ENCODE measurements around the gene ZBED3.
"Not testable (repeated sequence)": the region's sequence is repeated elsewhere in the genome, so short reads cannot be mapped to it uniquely, and the experiment has no call there.

Gene ZBED3, protein sequence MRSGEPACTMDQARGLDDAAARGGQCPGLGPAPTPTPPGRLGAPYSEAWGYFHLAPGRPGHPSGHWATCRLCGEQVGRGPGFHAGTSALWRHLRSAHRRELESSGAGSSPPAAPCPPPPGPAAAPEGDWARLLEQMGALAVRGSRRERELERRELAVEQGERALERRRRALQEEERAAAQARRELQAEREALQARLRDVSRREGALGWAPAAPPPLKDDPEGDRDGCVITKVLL

DNA sequence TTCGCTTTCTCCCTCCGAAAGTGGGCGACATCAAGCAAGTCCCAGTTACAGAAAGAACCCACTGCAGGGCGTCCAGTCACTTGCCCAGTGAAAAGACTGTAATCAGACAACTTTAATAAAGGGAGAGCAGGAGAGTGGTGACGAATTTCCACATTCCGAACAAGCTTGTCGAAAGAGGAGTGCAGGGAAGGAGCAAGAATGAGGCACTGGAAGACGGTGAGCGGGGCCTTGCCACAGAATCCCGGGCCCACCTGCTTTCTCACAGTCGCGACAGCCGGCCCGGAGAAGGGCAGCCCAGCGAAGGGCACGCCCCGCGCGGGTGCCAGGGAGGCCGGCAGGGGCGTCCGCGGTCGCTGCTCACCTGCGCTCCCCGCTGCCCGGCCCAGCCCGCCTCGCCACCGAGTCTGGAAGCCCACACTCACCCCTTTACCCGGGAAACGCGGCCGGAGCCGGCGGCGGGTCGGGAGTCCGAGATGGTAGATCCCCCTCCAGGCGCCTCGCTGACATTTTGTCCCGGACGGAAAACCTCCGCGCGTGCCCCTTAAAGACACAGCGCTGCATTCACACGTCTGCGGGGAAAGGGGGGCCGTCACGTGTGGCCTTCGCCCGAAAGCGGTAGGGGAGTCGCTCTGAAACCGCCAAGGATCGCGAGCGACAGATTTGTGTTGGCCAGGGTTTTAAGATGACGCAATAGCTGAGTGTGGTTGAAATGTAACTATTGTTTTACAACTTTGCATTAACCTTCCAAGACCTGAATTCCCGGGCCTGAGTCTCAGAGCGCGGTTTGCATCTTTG, at the start of gene ZBED3:
ZBED3 (minus strand) TSS at position 597 of the 795 bp plus-strand sequence. CDS start 9,407 bp downstream, outside the sequence.
- DNase-seq = peak; percentile 40 to 68

DNA sequence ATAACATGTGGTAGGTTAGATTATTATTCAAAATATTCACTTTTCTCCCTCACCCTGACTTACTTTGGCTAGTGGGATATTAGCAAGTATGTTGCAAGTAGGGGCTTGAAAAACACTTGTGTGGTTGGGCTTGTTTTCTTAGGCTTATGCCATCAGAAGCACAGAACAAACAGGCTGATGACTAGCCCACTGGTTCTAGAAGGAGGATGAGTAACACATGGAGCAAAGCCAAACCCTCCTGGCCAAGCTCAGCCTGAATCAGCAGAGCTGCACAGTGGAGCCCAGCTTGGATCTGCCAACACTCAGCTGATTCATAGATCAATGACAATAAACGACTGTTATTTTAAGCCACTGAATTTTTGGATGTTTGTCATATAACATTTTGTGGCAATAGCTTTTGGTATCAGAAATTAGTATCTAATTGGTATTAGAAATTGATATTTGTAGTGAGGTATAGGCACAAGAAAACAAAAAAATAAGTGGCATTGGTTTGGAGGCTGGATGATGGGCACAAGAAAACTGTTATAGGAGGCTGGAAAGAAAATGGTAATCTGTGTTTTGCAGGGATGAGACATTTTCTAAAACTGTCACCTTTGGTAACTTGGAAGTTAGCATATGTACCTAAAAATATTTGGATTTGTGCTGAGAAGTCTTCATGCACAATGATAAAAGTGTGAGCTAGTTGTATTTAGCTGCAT, 46.1 kb upstream of the ZBED3 start:
- no peak for DNase-seq

GRCh38 chr5:77131361-77131760, 44.3 kb upstream of the ZBED3 start:
- DNase-seq = no peak

DNA sequence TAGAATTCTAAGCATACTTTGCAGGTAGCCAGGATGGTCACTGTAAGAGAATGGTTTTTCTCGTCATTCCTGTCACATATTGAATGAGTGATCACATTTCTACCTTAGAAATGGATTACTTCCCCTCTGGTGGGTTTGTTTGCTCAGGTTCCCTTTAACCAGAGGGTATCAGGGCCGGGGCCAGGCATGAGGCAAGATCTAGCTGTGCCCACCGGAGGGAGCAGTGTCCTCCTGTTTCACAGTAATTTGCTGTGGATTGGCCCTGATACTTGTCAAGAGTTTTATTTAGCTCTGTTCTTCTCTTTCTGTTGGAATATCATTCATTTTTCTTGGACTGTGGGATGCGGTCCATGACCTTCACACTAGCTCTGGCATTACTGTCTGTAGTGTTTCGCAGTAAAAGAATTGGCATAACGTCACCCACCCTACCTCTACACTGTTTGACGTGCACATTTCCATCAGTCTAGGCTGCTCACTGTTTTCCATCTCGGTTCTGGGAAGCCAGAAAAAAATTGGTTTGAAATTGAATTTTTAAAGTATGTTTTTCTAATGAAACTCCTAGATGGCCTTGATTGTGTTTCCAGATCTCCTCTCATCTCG, 42.4 kb upstream of the ZBED3 start:
- DNase-seq = peak in 1 of 2 donors; percentile 50

DNA sequence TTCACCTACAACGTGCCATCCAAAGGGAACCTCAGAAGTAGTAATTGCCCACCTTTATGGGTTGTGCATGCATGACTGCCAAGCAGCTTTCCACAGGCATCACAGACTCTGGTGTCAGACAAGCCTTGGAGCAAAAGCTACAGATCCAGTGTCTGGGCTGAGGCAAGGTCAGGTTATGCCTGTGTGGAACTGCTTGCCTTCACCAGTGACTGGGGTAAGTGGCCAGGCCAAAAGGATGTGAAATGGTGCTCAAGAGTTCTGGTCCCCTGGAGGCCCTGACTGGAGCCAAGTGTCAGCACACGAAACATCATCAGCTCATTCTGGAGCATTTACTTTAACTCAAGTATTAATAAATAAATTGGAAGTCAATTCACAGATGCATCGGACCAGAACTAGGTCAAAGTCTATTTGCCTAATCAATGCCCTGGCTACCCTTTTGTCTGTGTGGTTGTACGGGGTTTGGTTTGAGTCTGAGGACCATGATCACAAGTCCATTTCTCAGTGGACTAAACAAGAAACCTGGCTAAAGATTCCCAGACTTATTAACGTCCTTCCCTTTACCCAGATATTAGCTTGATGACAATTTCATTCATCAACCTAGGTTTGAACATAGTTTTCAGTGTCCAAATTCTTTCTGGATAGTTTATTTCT, 41.5 kb upstream of the ZBED3 start:
- DNase-seq = no peak

GRCh38 chr5:77123057-77123456, 36.0 kb upstream of the ZBED3 start:
- DNase-seq = no peak

- DNase-seq = no peak
Observed at GRCh38 chr5:77120706-77121105, 33.6 kb upstream of the ZBED3 start.

DNA sequence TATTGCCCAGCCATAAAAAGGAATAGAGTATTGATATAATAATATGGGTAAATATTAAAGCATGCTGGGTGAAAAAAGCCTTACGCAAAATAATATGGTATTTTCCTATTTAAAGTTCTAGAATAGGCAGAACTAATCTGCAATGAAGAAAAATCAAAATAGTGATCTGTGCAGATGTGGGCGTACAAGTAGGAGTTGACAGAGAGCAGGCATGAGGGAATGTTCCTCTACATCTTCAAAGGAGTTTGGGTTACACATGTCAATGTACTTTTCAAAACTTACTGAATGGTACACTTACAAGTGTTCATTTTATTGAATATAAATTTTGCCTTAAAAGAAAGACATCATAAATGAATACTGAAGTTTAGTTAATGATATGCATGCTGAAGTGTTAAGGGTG, 33.0 kb upstream of the ZBED3 start:
- DNase-seq = no peak

DNA sequence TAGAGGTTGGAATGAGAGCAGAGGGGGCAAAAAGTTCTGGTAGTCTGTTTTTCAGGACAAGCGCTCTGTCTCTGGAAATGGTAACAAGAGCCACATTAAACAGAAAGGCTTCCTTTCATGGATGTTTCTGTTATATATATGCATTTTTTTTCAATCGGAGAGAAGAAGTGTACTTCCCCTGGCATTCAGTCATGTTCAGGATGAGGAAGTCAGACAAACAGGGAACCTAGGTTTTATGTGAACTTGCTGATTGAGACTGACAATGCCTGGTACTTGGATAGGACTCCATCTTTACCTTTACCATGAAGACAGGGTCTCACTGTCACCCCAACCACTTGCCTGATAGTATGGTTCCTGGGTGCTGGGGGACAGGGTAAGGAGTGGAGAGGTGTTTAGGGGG, 30.1 kb upstream of the ZBED3 start:
- no peak for DNase-seq

- not testable (repeated sequence) for DNase-seq
Observed at GRCh38 chr5:77107035-77107434, 19.9 kb upstream of the ZBED3 start.

DNA sequence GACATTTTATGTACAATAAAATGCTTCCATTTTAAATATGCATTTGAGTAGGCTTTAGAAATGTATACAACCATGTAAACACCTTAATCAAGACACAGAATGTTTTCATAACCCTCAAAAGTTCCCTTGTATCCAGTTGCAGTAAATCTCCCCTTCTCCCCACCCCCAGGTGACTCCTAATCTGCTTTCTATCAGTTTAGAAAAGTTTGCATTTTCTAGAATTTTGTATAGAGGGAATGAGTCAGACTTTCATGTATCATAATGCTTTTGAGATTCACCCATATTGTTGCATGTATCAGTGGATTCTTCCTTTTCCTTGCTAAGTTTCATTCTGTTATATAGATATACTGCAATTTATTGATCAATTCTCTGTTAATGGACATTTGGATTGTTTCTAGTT, 17.7 kb upstream of the ZBED3 start:
- no peak for DNase-seq

- no peak for DNase-seq
Observed at GRCh38 chr5:77103457-77103856, 16.4 kb upstream of the ZBED3 start.

- no peak for DNase-seq
Observed at GRCh38 chr5:77102549-77102948, 15.5 kb upstream of the ZBED3 start.

DNA sequence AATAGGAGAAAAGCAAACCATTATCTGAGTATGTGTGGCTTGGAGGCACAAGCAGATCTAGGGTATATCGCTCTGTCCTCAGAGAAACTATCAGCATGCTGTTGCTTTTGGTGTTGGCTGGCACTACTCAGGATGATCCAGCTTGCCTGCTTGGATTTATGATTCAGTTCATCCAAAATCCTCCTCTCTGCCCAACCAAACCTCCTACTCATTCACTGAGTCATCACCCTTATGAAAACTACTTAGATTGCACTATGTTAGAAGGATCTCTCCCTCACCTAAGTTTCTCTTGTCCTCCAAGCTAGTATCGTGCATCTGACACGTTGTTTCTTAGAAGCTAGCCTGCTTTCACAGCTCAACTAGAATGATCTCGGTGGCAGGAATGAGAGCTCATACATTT, 14.2 kb upstream of the ZBED3 start:
- DNase-seq = no peak

- no peak for DNase-seq
Observed at GRCh38 chr5:77095189-77095588, 8.1 kb upstream of the ZBED3 start.

DNA sequence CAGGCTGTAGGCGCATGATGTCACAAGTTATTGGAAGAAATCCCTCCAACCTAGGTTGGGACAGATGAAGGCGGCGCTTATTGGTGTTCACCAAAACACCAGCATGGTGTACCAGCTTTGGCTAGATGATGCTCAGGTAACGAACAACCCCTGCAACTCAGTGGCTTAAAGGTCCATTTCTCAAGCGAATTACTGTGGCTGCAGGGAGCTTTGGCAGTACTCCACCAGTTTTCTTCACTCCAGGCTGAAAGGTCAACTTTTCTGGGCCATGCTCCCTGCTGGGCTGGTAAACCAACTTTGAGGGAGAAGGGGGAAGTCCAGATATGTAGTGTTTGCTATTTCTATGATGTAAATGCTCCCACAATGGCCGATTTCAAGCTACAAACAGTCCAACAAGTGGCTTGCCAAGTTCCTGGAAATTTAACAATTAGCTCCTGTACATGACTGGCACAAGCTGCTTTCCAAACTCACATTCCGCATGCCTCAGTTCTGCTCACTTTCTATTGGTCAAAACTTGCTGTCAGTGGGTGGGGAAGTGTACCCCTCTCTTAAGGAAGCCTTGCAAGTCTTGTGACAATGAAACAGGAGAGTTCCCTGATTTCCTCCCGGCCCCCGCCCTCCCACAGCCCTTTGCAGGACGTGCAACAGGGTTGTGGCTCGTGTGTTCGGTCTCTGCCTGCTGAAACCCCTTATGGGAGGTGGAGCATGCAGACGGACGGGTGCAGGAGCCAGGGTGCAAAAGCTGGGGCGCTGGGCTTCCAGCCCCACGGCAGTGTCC, 588 bp upstream of the ZBED3 start:
- DNase-seq = no peak

DNA sequence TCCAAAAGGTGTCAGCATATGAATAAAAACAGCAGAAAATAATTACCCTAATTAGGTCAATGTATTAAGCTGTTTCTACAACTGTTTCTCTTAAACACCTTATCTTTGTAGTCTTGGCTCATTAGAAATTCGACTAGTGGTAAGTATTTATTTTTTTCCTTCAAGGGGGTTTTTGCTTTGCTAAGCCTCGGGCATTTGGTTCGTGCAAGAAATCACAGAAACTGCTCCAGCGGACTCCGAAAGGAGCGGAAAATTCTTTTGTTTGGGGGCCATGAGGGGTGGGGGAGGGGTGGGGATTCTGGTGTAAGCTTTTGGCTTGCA, 757 bp downstream of the ZBED3 start:
- no peak for DNase-seq

GRCh38 chr5:77083088-77083487, 4.0 kb downstream of the ZBED3 start:
- DNase-seq = no peak

GRCh38 chr5:77082280-77082679, 4.8 kb downstream of the ZBED3 start:
- no peak for DNase-seq

GRCh38 chr5:77080905-77081304, 6.2 kb downstream of the ZBED3 start:
- no peak for DNase-seq

DNA sequence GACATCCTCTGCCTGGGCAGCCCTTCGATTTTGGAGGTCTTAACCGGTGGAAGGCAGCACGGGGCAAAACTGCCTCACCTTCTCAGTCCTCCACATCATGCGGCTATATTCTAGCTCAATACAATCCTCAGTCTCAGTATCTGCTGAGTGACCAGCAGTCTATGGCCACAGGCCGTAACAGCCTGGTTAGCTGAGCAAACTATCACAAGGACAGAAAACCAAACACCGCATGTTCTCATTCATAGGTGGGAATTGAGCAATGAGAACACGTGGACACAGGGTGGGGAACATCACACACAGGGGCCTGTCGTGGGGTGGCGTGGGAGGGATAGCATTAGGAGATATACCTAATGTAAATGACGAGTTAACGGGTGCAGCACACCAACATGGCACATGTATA, 6.6 kb downstream of the ZBED3 start:
- not testable (repeated sequence) for DNase-seq

GRCh38 chr5:77077829-77078176, 9.3 kb downstream of the ZBED3 start:
- DNase-seq = no peak

Data from bone marrow (tissue), 2 donors.